GM21528 (cell line): ENCODE data around the gene LCN15.
"Not testable (repeated sequence)": the region's sequence is repeated elsewhere in the genome, so short reads cannot be mapped to it uniquely, and the experiment has no call there.

Experiments used
- ATAC-seq: cut with Tn5 transposase; IDR thresholded peaks from one replicate; pipeline ENCODE4 v1.9.1; 2021; ENCODE audit warnings: mild to moderate bottlenecking, moderate library complexity; ENCODE audit not compliant: unreplicated experiment, low FRiP score

Gene LCN15

DNA sequence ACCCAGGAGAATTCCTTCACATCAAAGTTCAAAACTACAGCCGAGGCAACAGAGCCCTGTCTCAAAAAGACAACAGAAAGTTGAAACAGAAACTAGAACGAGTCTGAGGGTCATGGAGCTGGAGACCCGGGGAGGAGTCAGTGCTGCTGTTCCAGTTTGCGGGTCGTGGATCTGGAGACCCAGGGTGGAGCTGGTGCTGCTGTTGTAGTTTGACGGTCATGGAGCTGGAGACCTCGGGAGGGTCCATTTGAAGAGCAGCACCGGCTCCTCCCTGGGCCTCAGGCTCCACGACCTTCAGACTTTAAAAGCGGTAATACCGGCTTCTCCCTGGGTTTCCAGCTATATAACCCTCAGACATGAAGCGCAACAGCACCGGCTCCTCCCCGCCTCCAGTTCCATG, 13.0 kb upstream of the LCN15 start:
- ATAC-seq: no peak

GRCh38 chr9:136776947-136777346, 12.6 kb upstream of the LCN15 start:
- no peak for ATAC-seq

DNA sequence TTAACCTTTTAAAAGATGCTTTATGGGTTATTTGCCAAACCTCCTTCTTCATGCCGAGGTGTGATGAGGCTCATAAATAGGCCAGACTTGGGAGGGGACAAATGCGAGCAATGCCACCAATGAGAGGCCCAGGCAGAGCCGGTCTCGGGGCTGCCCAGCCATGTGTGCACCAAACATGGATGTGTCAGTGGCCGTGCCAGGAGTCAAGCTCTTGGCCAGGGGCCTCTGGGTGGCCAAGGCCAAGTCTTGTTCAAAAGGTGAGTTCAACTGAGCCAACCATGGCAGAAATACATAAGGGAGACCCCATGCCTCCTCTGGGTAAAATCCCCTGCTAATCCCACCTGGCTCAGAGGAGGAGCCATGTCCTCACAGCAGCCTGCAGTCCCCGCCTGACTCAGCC, 10.9 kb upstream of the LCN15 start:
- no peak for ATAC-seq

GRCh38 chr9:136774416-136775045, 10.2 kb upstream of the LCN15 start:
- ATAC-seq: no peak

DNA sequence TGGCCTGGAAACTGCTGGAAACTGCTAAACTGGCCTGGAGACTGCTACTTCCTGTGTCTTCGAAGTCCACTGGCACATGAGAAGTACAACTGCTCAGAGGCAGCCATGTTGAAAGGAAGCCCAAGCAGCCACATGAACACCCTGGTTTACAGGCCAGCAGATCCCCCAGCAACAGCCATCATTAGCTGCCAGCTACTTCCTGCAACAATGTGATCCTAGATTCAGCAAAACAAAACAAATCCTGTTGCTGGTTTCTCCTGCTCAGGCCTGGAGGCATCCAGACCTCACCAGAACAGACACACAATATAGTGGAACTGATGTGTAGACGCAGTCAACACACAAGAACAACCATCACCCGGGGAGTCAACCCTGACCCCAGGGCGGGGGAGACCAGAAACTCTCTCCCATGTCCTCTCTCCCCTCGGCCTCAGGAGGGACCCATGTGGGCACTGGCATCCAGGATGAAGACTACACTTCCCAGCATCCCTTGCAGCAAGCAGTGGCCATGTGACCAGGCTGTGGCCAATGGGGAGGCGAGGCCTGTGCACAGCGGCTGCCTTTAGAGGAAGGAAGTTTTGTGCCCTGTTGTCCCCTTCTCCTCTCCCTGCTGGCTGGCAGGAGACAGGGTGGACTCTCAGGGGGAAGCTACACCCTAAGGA, 9.2 kb upstream of the LCN15 start:
- ATAC-seq: no peak

DNA sequence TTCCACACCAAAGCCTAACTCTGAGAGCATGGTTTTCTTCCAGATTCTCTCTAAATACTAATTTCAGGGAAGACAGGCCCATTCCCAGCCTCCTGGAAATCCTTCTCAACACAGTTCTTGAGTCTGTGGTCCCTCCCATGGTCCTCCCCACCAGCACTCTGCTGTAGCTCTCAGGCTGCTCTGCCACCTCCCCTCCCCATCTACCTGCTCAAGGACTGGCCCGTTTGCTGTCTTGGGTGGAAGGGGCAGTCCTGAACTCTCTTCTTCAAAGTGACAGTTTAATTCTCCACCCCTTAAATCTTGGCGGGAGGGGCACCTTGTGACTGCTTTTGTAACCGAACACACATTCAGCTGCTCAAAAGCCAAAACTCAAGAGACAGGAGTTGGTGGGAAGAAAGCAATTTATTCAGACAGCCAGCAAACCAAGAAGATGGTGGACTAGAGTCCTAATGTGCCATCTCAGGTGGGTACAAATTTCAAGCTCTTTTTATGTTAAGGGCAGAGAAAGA, 7.6 kb upstream of the LCN15 start:
- no peak for ATAC-seq

DNA sequence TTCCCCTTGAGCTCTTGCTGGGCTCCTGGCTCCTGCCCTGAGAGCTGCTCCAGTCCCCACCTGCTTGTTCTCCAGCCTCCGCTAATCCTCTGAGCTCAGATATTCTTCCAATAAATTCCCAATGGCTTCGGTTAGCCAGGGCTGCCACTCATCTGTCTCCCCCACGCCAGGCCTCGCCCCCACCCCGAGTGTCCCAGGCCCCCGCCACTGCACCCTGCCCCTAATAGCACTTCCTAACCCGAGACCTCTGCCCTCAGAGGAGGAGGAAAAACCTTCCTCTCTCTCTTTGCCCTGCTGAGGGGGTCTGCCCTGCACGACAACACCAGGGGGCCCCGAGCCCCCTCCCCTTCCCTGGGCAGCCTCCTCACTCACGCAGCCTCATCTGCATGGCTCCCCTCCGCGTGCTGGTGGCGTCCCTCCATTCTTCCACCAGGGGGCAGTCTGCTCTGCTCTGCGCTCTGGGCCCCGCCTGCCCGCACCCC, 5.4 kb upstream of the LCN15 start:
- no peak for ATAC-seq

- not testable (repeated sequence) for ATAC-seq
These were observed 2.2 kb upstream of the LCN15 start for GRCh38 chr9:136766410-136767120.

DNA sequence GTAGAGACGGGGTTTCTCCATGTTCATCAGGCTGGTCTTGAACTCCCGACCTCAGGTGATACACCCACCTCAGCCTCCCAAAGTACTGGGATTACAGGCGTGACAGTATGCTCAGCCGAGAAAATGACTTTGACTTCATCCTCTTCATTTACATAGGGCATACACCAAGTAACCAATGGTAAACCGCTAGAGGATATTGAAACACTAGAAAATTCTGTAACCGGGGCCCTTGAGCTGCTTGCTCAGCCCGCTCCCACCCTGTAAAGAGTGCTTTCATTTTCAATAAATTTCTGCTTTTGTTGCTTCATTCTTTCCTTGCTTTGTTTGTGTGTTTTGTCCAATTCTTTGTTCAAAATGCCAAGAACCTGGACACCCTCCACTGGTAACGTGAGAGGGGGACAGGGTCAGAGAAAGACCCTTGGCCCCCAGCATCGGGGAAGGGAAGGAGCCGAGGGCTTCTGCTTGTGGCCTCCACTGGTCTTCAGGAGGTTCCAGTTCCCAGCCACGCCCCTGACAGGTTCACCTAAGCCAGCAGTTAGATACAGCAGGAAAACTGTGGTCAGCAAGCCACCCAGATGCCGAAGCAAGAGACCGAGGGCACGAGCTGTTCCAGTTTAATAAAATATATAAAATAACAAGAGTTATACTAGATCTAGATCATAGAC, 1.6 kb upstream of the LCN15 start:
- ATAC-seq: peak; percentile 72

DNA sequence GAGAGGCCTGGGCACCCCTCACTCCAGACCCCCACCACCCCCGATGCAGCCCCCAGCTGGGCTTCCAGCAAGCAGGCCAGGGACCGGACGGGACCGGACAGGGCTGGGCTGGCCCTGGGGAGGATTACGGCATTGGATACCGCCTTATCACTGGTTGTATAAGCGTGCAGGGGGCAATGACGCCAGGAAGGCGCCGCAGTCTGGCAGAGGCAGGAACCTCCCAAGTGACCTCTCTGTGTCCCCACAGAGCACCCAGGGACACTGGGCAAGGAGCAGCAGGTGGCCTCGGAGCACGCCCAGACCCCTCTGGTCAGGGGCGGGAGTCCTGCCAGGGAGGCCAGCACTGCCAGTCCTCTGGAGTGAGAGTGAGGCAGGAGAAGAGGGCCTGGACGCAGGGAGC, 723 bp upstream of the LCN15 start:
- ATAC-seq: no peak

DNA sequence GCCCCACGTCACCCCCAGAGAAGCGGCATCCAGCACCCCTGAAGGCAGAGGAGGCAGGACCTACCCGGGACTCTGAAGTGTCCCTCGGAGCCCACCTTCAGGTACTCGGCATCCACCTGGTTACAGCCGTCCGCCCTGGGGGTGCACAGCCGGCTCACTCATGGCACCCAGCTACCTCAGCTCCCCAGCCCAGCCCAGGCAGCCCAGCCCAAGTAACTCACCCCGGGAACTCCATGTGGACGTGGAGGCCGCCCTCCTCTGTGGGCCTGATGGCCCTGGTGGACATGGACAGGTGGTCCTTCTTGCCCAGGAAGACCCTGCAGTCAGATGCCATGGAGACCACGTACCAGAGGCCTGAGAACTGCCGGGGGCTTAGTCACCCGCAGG, 676 bp downstream of the LCN15 start:
- ATAC-seq: no peak

DNA sequence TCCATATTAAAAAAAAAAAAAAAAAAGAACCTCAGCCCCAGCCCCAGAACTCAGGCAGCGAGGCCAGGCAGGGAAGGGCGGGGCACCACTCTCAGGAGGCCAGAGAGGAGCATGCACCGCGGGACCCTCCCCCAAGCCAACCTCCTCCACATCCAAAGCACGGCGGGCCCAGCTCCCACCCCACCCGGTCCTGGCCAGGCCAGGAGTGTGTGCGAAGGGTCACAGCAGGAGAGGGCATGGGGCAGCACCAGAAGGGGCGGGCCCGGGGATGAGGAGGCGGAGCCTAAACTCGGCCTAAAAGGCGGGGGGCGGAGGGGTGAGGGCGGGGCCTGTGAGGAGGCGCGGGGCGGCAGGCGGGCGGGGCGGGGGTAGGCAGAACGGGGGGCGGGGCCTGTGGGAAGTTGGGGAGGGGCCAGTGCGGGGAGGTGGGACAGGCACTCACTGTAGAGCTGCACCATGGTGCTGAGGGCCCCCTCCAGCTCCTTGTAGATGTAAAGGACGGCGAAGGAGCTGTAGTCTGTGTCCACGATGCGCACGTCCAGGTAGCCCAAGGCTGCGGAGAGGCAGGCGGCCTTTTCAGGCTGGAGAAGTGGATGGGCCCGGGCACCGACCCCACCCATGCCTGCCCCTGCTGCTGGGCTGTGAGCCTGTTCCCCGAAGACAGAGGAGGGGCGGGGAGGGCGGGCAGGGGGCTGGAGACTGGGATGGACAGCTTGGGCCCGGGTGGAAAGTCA, 1.2 kb downstream of the LCN15 start:
- ATAC-seq: no peak

DNA sequence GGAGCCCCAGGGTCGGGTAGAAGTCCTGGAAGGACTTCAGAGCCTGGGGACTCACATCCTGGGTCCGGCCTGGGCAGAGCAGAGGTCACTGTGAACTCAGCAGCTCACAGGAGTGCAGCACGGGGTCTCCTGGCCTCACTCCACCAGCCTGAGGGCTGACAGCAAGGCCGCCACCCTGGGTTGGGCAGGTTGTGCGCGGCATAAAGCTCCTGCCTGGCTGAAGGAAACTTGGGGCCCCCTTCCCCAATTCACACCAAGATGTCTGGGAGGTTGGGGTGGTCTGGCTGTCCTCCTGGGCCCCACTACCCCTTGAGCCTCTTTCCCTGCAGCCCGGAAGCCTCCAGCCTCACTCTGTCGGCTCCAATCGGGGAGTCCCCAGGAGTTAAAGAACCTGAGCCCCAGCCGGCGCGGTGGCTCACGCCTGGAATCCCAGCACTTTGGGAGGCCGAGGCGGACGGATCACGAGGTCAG, 2.1 kb downstream of the LCN15 start:
- ATAC-seq: no peak

DNA sequence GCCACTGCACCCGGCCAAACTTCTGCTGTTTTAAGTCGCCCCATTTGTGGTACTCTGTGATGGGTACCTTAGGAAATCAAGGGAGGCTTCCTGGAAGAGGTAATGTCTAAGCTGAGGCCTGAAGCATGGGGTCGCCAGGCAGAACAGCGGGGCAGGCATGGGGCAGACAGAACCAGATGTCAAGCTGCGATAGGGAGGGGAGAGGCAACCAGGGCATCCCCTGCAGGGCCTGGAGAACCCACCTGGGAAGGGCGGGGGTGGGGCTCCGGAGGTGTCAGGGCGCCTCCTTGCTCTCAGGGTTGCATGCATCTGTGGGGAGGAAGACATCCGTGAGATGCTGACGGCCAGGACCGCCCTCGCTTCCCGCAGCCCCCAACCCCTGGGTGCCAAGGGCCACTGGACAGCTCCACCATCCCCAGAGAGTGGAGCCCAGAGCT, 2.8 kb downstream of the LCN15 start:
- ATAC-seq: no peak

- ATAC-seq: not testable (repeated sequence)
These were observed 3.3 kb downstream of the LCN15 start for GRCh38 chr9:136760834-136761544.

DNA sequence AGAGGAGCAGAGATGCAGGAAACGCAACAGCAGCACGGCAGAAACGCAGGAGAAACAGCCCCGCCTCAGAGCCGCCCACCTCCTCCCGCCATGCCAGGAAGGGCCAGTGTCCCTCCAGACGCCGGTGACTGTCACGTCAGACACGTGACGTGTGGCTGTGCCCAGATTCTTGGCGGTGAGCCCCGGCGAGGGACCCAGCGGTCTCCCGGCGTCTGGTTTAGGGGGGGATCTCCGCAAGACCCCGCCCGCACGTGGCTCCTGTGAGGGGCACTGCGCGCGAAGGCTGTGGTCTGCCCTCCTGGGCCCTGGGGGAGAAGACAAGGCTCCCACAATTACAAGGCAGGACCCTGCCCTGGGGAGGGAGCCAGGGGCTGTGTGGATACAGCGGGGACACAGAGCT, 3.9 kb downstream of the LCN15 start:
- ATAC-seq: no peak

GRCh38 chr9:136759436-136760325, 4.6 kb downstream of the LCN15 start:
- ATAC-seq: no peak

GRCh38 chr9:136759001-136759400, 5.3 kb downstream of the LCN15 start:
- no peak for ATAC-seq

DNA sequence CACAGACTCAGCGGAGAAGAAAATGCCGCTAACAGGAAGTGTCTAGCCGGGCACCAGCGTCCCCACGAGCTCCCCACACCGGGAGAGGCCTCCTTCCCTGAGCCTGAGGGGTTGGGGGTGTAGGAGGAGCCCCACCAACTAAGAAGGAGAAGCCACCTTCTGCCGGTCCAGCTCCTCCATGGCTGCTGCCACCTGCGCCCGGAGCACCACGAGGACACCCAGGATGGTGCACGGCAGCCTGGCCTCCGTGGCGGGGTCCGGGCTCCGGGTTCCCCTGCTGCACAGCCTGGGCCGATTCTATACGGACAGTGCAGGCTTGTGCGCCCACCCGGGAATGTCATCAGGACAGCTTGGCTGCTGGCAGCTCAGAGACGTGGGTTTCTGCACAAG, 6.6 kb downstream of the LCN15 start:
- ATAC-seq: no peak
